ENCODE data around the gene INSIG2. TPM values are rescaled to one million over a fixed set of nuclear protein-coding genes. Genes with fewer than 3 reads are reported as not detected.

INSIG2 gene
- total and polyA plus RNA-seq, 9 of the 15 experiments (the other 6 are each of a cell fraction or from before 2014, with no cell fraction given) = 1.5 to 34.2 (median 6.4) TPM

- no peaks in the 10 kb centered on the region for H3K79me2 ChIP-seq (ENCODE audit: control insufficient read depth, insufficient read depth, low read length)
- no peak overlapping the region for H3K4me2 ChIP-seq (ENCODE audit: insufficient read depth, low read length)
- DNase-seq (ENCODE audit: extremely low read depth in 1 of 4, low spot score in 3 of 4) (no peak), ATAC-seq (no peak), FAIRE-seq (no peak)
- H3K4me1 ChIP-seq (replicated peaks in 1 of 2; ENCODE audit: control insufficient read depth in 2 of 2, insufficient read depth in 2 of 2, low read length in 2 of 2) = no peaks in the 10 kb centered on the region
- H3K36me3 ChIP-seq (ENCODE audit: control insufficient read depth, insufficient read depth, low read length) = no peaks in the 10 kb centered on the region
- POLR2A ChIA-PET = no interaction called here
- H3K4me3 ChIP-seq = no peak overlapping the region
- no TSS peak for BruUV-seq (replicated peaks)
- 0% methylated on average over 4 of the region's 4 CpGs for WGBS (ENCODE audit: insufficient coverage, low coverage, missing lambda C conversion rate)
- H4K20me1 ChIP-seq (replicated peaks; ENCODE audit: control insufficient read depth, insufficient read depth, low read length) = no peaks in the 10 kb centered on the region; the same call in 1 of the 2 replicates
- H3K27ac ChIP-seq (ENCODE audit: extremely low read depth, low read depth, low read length) = no peak overlapping the region
- H3K9ac ChIP-seq (ENCODE audit: insufficient read depth in 1 of 2, low read depth in 2 of 2, low read length in 2 of 2) = no peak overlapping the region
- in situ Hi-C loops (cut with MboI) (no loop called here), intact Hi-C loops (cut with micrococcal nuclease) (no loop called here)
- no peaks in the 10 kb centered on the region for H3K9me1 ChIP-seq (ENCODE audit: control insufficient read depth, insufficient read depth, low read length)
- H3K9me3 ChIP-seq (replicated peaks; ENCODE audit: control insufficient read depth, insufficient read depth, low read depth, low read length) = no peaks in the 10 kb centered on the region
- CTCF ChIA-PET (ENCODE audit: low intra/inter-chr PET ratio) = no interaction called here
- H2AFZ ChIP-seq (ENCODE audit: low read depth, low read length) = no peak overlapping the region
- no peaks in the 10 kb centered on the region for H3K27me3 ChIP-seq (ENCODE audit: control insufficient read depth in 2 of 2, insufficient read depth in 2 of 2, low read length in 2 of 2)
- TF ChIP-seq ZNF75A (CRISPR knock-in tag; IDR thresholded peaks at IDR 0.05) = no peak
- no peak for TF ChIP-seq DMBX1 (CRISPR knock-in tag; IDR thresholded peaks at IDR 0.05; ENCODE audit: borderline replicate concordance)
- no peak for TF ChIP-seq ZNF57 (CRISPR knock-in tag; IDR thresholded peaks at IDR 0.05)
- TF ChIP-seq CEBPZ (IDR thresholded peaks at IDR 0.05; ENCODE audit: borderline replicate concordance, low read depth, low read length) = no peak
- no peak for TF ChIP-seq BCL6 (CRISPR knock-in tag; IDR thresholded peaks at IDR 0.05)
- TF ChIP-seq GATA2 (CRISPR knock-in tag; IDR thresholded peaks at IDR 0.05) = no peak
- TF ChIP-seq NCOA6 (IDR thresholded peaks at IDR 0.05) = no peak
- TF ChIP-seq THAP12 (CRISPR knock-in tag; IDR thresholded peaks at IDR 0.05) = no peak
- TF ChIP-seq TEAD2 (tag; IDR thresholded peaks at IDR 0.05) = no peak
- TF ChIP-seq, protein P1, sequence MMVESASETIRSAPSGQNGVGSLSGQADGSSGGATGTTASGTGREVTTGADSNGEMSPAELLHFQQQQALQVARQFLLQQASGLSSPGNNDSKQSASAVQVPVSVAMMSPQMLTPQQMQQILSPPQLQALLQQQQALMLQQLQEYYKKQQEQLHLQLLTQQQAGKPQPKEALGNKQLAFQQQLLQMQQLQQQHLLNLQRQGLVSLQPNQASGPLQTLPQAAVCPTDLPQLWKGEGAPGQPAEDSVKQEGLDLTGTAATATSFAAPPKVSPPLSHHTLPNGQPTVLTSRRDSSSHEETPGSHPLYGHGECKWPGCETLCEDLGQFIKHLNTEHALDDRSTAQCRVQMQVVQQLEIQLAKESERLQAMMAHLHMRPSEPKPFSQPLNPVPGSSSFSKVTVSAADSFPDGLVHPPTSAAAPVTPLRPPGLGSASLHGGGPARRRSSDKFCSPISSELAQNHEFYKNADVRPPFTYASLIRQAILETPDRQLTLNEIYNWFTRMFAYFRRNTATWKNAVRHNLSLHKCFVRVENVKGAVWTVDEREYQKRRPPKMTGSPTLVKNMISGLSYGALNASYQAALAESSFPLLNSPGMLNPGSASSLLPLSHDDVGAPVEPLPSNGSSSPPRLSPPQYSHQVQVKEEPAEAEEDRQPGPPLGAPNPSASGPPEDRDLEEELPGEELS (CRISPR knock-in tag; IDR thresholded peaks at IDR 0.05; ENCODE audit: borderline replicate concordance) = no peak
- TF ChIP-seq, protein P2, sequence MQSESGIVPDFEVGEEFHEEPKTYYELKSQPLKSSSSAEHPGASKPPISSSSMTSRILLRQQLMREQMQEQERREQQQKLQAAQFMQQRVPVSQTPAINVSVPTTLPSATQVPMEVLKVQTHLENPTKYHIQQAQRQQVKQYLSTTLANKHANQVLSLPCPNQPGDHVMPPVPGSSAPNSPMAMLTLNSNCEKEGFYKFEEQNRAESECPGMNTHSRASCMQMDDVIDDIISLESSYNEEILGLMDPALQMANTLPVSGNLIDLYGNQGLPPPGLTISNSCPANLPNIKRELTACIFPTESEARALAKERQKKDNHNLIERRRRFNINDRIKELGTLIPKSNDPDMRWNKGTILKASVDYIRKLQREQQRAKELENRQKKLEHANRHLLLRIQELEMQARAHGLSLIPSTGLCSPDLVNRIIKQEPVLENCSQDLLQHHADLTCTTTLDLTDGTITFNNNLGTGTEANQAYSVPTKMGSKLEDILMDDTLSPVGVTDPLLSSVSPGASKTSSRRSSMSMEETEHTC (IDR thresholded peaks at IDR 0.05) = no peak
These were observed 65.2 kb downstream of the INSIG2 start for GRCh38 chr2:118153433-118153832.
